HG03520 (cell line): Measurements from ENCODE around the gene SHC4.

Experiments used
- ATAC-seq: cut with Tn5 transposase; IDR thresholded peaks from one replicate; pipeline ENCODE4 v1.9.1; 2021; ENCODE audit warnings: mild to moderate bottlenecking, moderate library complexity; ENCODE audit not compliant: unreplicated experiment

SHC4 gene

DNA sequence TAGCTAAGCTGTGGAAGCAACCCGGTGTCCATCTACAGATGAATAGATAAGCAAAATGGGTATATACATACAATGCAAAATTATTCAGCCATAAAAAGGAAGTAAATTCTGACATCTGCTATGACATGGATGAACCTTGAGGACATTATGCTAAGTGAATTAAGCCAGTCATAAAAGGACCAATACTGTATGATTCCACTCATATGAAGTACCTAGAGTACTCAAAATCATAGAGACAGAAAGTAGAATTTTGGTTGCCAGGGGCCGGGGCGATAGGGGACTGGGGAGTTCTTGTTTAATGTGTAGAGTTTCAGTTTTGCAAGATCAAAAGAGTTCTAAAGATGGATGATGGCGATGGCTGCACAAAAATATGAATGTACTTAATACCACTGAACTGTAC is 75.5 kb downstream of the SHC4 start:
- peak; percentile 55 for ATAC-seq

DNA sequence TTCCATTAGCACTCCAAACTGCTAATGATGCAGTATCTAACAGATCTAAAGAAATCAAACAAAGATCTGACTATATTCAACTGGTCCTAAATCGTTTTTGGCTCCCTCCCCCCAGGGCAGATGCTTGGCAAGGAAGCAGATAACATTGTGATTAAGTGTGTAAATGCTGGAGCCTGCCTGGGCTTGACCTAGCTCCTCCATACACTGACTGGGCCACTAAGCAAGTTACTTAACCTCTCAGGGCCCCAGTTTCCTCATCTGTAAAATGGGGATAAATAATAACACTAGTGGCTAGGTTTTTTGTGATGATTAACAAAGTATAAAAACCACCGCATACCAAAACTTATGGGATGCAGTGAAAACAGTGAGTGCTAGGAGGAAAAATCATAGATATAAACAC is 76.6 kb downstream of the SHC4 start:
- ATAC-seq: no peak

DNA sequence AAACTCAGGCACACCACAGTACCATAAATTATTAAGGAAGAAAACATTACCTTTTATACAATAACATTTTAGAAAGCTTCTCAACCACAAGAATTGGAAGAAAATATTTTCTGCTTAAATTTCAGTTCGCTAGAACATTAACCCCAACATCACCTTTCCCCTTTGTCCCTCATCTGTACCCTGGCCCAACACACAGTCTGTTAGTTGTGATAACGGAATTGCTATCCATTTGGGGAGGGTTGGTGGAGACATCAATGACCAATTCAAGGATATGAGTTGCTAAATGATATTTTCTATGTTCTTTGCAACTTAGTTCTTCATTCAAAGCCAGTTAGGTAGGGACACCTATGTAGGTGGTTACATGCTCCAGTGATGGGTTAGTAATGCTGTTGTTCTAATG is 80.0 kb downstream of the SHC4 start:
- no peak for ATAC-seq

DNA sequence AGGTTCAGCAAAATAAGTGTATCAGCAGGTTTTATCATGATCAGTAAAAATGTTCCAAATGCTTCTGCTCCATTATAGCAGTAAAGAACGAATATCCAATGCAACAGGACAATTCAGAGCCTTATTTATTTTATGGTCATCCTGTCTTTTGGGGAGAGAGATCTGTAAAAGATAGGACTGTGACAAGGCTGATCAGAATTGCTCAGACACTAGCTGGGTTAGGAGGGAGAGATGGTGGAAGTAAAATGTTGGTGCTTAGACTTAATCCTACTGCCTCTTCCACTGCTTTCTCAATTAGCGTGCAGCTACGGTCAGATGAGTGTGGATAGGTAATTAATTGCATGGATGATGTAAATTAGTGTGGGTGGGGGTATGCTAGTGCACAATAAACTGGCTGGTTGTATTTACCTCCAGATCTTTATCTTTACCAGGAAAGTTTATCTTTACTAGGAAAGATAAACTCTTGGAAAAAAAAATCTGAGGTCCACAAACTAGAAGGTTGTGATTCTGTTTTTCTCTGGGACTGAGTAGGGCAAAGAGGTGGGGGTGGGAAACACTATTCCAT is 83.6 kb downstream of the SHC4 start:
- no peak for ATAC-seq

DNA sequence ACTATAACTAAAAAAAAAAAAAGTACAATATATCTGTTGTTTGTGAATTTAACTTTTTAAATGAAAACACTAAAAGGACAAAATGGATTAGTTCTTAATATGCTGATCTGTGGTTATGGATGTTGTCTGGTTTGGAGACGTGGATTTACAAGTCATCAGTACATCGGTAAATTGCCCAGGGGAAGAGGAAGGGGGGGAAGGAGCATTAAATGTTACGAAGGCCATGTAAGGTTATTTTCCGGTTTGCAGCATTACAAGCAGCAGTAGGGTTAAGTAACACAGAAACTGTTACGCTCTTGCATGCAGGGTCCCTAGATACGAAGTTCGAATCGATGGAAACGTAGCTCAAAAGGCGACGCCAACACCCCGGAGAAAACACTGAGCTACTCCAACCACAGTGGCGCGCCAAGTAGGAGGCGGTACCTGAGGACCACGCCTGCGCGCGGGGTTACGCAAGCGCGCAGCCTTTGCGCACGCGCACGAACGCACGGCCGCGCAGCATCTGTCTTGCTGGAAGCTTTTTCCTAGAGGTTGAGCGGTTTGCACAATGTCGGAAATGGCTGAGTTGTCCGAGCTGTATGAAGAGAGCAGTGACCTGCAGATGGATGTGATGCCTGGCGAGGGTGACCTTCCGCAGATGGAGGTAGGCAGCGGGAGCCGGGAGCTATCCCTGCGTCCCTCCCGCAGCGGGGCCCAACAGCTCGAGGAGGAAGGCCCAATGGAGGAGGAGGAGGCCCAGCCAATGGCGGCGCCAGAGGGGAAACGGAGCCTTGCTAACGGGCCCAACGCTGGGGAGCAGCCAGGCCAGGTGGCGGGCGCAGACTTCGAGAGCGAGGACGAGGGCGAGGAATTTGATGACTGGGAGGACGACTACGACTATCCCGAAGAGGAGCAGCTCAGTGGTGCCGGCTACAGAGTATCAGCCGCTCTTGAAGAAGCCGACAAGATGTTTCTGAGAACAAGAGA is 85.8 kb downstream of the SHC4 start, which contains the start of gene EID1:
TSS of gene EID1 (plus strand) at position 505 of the 966 bp plus-strand sequence. CDS start at position 548, 43 bp downstream.
- ATAC-seq: peak; percentile 91

DNA sequence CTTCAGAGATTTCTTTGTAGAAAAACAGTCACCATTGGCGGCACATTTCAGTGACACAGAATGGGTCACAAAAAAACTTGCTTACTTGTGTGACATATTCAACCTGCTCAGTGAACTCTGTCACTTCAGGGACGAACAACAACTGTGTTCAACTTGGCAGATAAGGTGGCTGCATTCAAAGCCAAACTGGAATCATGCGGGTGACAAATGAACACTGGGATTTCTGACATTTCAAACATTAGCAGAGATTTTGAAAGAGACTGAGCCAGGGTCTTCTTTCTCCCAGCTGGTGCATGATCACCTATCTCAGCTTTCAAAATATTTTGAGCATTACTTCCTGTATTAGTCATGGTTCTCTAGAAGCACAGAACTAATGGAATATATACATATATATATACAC is 87.7 kb downstream of the SHC4 start:
- ATAC-seq: no peak

DNA sequence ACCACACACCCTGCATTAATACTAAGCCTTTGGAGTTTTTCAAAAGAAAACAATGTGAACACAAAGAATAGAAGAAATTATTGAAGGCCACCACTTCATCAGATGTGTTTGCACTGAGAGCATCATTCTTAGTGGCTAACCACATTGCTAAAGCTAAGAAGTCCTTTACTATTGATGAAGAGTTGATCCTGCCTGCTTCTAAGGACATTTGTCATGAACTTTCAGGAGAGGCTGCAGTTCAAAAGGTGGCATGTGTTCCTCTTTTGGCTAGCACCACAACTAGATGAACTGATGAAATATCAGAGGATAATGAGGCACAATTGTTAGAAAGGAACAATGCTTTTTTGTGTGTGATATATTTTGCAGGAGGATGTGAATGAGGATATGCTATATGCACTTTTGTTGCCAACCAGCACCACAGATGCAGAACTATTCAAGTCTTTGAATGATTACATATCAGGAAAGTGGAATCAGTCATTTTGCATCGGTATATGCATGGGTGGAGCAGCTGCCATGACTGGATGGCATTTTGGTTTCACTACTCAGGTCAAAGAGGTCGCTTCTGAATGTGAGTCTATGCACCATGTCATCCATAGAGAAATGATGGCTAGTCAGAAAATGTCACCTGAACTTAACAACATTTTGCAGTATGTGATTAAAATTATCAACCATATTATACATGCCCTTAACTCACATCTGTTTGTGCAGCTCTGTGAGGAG is 88.3 kb downstream of the SHC4 start:
- no peak for ATAC-seq

DNA sequence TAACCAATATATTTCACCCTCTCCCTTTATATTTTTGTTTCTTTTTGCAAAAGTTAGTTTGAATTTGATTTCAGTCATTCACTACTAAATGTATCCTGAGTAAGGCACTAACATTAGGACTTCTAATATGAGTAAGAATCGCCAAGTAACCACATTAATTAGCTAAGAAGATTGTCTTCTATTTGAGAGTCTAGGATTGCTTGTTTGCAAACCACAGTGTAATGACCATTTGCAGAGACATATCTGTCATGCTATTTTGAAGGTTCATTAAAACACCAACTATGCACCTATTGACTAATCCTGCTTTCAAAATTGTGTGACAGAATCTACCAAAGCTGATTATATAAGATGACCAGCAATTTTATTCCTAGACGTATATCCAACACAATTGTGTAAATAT is 91.1 kb downstream of the SHC4 start:
- no peak for ATAC-seq

DNA sequence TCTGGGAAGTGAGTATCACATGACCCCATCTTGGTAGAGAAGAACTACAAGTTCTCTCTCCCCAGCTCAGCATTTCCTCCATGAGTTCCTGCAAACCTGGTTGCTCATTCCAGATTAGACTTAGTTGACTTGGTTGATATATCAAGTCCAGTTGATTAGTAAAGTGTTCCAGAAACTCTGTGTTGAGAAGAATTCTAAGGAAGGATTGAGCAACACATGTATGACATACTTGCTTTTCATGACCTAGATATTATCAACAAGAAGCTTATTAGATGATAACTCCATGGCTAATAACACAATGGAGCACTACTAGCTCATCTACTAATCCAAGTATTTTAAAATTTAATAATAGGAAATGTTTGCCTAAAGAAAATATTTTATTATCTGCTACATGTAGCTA is 92.2 kb downstream of the SHC4 start:
- ATAC-seq: no peak

DNA sequence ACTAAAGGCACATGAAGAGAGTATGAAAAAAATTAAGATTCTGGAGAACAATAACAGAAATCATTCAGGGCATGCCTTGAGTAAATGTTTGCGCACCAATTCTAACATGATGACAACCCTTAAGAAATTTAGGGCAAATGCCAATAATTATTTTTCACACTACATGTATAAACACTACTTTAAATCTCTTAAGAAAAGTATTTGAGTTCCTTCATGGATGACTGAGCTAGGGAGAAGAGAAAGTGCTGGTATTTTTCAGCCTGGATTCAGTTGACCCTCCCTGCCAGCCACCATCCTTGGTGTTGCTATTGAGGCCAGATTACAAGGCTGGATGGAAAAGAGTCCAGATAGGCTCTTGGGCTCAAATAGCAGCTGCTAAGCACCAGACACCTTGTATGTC is 93.8 kb downstream of the SHC4 start:
- no peak for ATAC-seq

DNA sequence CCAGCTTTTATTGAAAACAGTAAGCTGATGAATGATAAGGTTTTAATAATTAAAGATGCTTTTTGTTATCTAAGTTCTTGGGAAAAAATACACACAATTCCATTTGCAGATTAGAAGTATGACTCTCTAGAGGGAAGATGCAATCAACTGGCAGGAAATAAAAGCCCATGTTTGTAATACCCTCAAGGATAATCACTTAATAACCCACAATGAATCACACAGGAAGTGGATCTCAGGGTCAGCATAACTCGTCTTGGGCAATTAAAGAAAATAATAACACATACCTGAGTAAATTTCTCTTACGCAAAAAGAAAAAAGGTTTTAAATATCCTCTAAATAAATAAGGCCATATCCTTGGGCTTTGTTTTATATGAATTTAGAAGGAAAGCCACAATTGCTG is 95.2 kb downstream of the SHC4 start:
- ATAC-seq: no peak

DNA sequence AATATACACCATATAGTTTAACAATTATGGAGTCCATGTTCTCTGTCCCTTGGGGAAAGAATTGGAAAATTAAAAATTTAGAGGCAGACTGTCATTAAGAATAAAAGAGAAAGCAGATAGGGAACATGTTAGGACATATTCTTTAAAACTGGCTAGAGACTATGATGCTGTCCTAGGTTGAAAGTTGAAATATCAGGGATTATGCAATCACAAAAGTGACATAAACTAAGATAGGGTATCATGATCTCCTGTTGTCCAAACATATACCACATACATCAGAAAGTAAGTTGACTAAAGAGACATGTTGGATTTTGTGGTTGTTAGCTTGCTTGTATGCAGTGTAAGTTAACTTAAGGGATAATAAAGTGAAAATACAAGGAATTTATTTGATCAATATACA is 95.7 kb downstream of the SHC4 start:
- ATAC-seq: no peak

DNA sequence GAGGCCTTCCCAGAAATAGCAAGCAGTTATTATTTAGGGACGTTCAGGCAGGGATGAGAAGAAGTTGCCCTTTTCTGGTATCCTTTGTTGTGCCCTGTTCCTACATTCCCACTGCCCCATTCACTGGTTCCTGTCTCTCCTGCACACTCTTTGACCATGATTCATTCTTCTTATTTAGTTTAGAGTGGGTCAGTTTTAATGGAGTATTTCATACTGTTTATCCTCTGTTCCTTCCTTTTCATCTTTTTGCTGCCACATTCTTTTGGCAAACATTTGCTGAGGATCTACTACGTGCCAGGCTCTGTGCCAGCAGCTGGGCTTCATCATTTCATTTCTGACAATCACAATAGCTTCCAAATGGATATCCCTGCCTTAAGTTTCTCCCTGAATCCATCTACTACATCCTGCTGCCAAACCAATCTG is 97.6 kb downstream of the SHC4 start:
- ATAC-seq: no peak

DNA sequence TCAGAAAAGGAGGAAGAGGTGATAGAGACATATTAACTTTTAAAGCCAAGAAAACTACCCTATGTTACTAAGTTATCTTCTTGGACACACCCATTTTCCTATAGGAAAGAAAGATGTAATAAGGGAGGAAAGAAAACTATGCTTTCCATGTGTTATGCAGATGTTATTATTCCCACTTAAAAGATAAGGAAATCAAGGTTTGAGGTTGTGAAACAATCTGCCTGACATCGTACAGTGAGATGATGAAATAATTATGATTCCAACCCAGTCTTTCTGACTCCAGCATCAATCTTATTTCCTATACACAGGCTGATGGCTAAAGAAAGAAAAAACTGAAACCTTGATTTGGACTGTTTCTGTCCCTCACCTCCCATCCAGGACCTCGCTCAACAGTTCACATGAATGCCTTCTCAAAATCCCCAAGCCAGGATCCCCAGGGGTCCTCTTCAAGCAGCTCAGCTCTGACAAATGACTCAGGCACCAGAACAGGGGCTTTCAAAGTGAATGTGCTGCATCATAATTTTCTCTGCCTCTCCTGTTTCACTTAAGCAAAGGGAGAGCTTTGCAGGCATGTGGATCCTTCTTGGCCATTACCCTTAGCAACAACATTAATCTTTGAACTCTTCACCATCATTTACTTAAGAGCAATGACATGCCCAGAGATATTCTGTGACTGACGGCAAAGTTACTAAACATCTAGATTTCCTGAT is 98.2 kb downstream of the SHC4 start:
- ATAC-seq: no peak

DNA sequence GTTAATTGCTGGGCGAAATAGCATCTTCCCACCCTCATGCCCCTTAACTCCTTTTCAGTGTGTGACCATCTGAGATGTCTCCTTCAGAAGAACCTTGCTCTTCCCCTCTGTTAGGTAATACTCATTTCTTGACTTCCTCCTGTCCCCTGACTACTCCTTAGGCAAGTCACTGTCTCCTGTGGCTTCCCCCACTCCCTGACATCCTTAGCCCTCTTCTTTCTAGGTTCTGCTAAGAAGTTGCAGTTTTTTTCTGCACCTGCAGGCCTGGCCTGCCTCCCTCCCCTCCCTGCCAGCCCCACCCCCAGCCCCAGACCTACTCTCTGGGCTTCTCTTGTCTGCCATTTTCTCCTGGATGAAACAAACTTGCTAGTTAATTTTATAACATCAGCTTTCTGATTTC is 101.0 kb downstream of the SHC4 start:
- ATAC-seq: no peak

DNA sequence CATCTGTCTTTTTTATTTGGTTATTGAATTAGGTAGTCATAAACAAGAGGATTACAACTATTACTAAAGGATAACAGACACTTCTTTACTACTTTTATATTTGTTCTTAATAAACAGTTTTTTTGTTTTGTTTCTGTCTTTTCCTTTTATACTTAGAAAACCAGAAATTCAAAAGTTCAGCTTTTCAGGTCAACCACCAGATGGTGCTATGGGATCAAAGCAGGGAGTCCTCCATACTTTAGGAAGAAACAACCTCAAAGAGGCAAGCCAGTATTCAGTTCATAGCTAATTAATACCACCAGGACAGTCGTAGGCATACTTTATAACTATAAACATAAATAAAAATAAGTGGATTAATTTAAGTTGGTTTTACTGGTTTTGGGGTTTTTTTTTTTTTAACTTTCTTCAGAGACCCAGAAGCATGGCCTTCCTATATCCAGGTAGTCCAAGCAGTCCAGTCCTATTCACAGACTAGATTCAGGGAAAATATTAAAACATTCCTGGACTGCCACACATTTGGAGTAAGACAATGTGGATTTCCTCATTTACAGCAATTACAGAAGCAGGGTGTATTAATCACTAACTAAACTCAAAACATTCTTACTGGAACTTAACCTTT is 101.8 kb downstream of the SHC4 start:
- ATAC-seq: peak; percentile 60

DNA sequence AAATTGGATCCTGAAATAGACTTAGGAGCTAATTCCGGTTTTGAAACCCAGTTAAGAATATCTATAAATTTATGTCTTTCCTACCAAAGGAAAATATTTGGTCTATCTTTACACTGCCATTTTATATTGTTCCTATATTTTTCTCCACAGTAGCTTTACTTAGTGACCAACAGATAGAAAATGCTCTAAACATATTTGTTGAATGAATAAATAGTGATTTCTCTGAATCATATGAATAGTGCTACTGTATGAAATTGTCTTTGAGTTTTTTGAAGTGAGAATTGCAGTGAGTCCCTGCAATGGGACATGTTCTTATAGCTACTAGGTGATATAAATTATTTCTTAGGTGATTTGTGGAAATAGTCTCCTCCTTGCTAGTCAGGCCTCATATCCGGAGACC is 104.3 kb downstream of the SHC4 start:
- no peak for ATAC-seq

DNA sequence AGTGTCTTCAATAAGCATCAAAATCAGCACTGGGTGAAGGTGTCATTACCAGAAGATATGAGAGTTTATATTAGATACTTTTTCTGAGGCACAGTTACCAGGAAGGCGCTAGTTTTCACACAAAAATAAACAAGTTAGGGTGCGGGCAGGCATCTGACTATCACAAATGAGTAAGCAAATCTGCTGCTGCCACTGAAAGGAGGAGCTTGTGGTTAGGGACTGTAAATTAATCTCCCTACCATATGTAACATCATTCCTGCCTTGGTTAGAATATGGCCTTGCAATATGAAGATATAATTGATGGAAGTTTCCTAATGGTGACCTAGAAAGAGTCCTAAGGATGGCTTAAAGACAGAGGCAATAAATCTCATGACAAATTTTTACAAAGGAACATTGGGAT is 105.3 kb downstream of the SHC4 start:
- no peak for ATAC-seq

DNA sequence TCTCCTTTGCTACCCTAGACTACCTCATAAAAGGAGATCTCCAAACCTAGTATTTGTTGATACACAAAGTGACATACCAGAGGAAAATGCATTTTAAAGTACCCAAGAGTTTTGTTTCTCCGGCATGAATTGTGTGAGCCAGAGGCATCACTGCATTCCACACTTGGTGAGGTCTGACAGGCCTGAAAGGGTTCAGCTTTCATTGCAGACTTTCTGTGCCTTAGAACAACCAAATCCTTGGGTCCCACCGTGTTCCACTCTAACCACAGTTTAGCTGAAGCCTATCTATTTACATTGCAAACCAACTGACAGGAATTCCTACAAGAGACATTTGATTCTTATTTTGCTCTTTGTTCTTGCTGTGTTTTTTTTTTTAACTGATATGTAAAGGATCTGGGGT is 106.8 kb downstream of the SHC4 start:
- ATAC-seq: no peak
